Bronchial epithelial cell (primary cell): ENCODE data around the gene NUDT13. TPM values are rescaled to one million over a fixed set of nuclear protein-coding genes. Genes with fewer than 3 reads are reported as not detected.

Source experiments
- DNase-seq: peaks from one replicate; pipeline ENCODE4 v3.0.0-alpha.2; 2010; ENCODE audit warnings: low read depth
- FAIRE-seq: peaks from 2 replicates; lab custom pipeline; 2011; peaks lifted over from hg19 to GRCh38; lab: Jason Lieb, UNC
- H3K27me3 ChIP-seq: 2 replicates; pipeline ENCODE4 v1.5.1; 2011; ENCODE audit warnings: low read length; ENCODE audit not compliant: control insufficient read depth, insufficient read depth
- H3K36me3 ChIP-seq: 2 replicates; pipeline ENCODE4 v1.5.1; 2011; ENCODE audit warnings: low read length; ENCODE audit not compliant: control insufficient read depth, insufficient read depth
- H3K4me3 ChIP-seq: 2 replicates; pipeline ENCODE4 v1.5.1; 2011; ENCODE audit warnings: mild to moderate bottlenecking, low read depth, low read length, control low read depth
- CTCF ChIP-seq: IDR thresholded peaks from 2 replicates; pipeline ENCODE4 v1.5.1; 2011; ENCODE audit warnings: mild to moderate bottlenecking, moderate library complexity, low read length, control low read depth, inconsistent platforms; ENCODE audit not compliant: insufficient read depth, severe bottlenecking
- total RNA-seq: library from RNA; depleted of rRNA; stranded (reverse); fragments of >200 nt; gene quantifications from 2 replicates; pipeline ENCODE4 v1.2.1, GENCODE V29; 2014

The NUDT13 gene
- total RNA-seq, 1 donor from 2014 or later: 1.1 TPM

- no peak for FAIRE-seq
- no peak overlapping the region for H3K4me3 ChIP-seq
Measured at GRCh38 chr10:73075829-73076228, 34.4 kb upstream of the NUDT13 start.

GRCh38 chr10:73076360-73077183 lies 33.7 kb upstream of the NUDT13 start:
- TF ChIP-seq CTCF: no peak
- FAIRE-seq (no peak), DNase-seq (no peak)
- Histone ChIP-seq H3K36me3 (peaks cover 4% of the 10 kb centered on the region), H3K4me3 (no peak overlapping the region), H3K27me3 (no peaks in the 10 kb centered on the region)

More at GRCh38 chr10:73075829-73076228, 34.4 kb upstream of the NUDT13 start:
- Histone ChIP-seq H3K36me3 (peaks cover 4% of the 10 kb centered on the region), H3K27me3 (no peaks in the 10 kb centered on the region)
- TF ChIP-seq CTCF: no peak
- no peak for DNase-seq

GRCh38 chr10:73079779-73080541 lies 30.3 kb upstream of the NUDT13 start:
- DNase-seq: no peak
- TF ChIP-seq CTCF: no peak
- FAIRE-seq: no peak

GRCh38 chr10:73083221-73083620 lies 27.0 kb upstream of the NUDT13 start:
- TF ChIP-seq CTCF: no peak
- Histone ChIP-seq H3K4me3 (no peak overlapping the region), H3K36me3 (peaks cover 3% of the 10 kb centered on the region), H3K27me3 (no peaks in the 10 kb centered on the region)
- no peak for FAIRE-seq
- no peak for DNase-seq

More at GRCh38 chr10:73079779-73080541, 30.3 kb upstream of the NUDT13 start:
- H3K4me3 ChIP-seq: no peak overlapping the region
- peaks cover 4% of the 10 kb centered on the region for H3K36me3 ChIP-seq
- no peaks in the 10 kb centered on the region for H3K27me3 ChIP-seq

GRCh38 chr10:73084209-73084608 lies 26.0 kb upstream of the NUDT13 start:
- H3K27me3 ChIP-seq: no peaks in the 10 kb centered on the region
- H3K36me3 ChIP-seq: peaks cover 2% of the 10 kb centered on the region
- no peak overlapping the region for H3K4me3 ChIP-seq
- no peak for DNase-seq
- TF ChIP-seq CTCF: no peak
- no peak for FAIRE-seq
